BLaER1 treated with 17β-estradiol and CSF1 and Interleukin-3, amounts not matched to agents 10 nM and 100 nM (cell line): ENCODE results near the gene DGKI.

Experiments used
- H3K27ac ChIP-seq, 11 experiments: shearing (Covaris generic); formaldehyde crosslinking; 2 replicates each; pipeline ENCODE4 v1.8.1; 2022
- H3K27me3 ChIP-seq, 11 experiments: shearing (Covaris generic); formaldehyde crosslinking; 2 replicates each; pipeline ENCODE4 v1.8.1; 2022
- H3K36me3 ChIP-seq, 11 experiments: shearing (Covaris generic); formaldehyde crosslinking; 2 replicates each; pipeline ENCODE4 v1.8.1; 2022
- H3K4me1 ChIP-seq, 10 experiments: shearing (Covaris generic); formaldehyde crosslinking; 2 replicates each; pipeline ENCODE4 v1.8.1; 2022
- H3K4me2 ChIP-seq, 11 experiments: shearing (Covaris generic); formaldehyde crosslinking; 2 replicates each; pipeline ENCODE4 v1.8.1; 2022
- H3K4me3 ChIP-seq, 10 experiments: shearing (Covaris generic); formaldehyde crosslinking; 2 replicates each; pipeline ENCODE4 v1.8.1; 2022
- H3K9ac ChIP-seq, 11 experiments: shearing (Covaris generic); formaldehyde crosslinking; 2 replicates each; pipeline ENCODE4 v1.8.1; 2022
- H3K9me3 ChIP-seq, 11 experiments: shearing (Covaris generic); formaldehyde crosslinking; replicated peaks in 1 of 11; 2 replicates each; pipeline ENCODE4 v1.8.1; 2022
- H4K20me1 ChIP-seq, 11 experiments: shearing (Covaris generic); formaldehyde crosslinking; 2 replicates each; pipeline ENCODE4 v1.8.1; 2022
- Cebpa-rat ChIP-seq, 11 experiments: shearing (Covaris generic); IDR thresholded peaks; 2 replicates each; pipeline ENCODE4 v1.8.1; 2022

The DGKI gene

DNA sequence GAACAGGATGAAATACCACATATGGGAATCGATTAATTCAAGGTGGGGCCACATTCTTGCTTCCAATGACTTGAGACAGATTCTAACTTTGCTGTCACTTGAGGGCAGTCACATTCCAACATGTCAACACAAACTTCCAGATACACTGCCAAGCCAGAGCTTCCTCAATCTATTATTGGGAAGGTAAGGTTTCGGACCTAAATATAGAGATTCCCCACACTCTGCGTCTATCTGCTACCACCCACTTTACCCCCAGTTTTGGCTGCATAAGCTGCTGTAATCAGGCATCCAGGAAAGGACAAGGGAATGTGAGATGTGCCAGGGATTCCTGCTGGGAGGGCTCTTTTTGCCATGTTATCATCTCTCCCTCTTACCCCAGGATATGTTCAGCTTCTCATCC is 20.5 kb upstream of the DGKI start:
- no peak overlapping the region for H3K27ac ChIP-seq
- peaks cover 22 to 35% (median 27%) of the 10 kb centered on the region in 11 experiments for H3K9me3 ChIP-seq
- H3K9ac ChIP-seq, result no peak overlapping the region
- peaks cover 2 to 23% (median 4%) of the 10 kb centered on the region in 10 experiments; a peak in 19 of 20 replicates for H3K4me1 ChIP-seq
- TF ChIP-seq Cebpa-rat (IDR thresholded peaks at IDR 0.05), result no peak
- H3K4me3 ChIP-seq, result no peak overlapping the region
- H4K20me1 ChIP-seq, result no peaks in the 10 kb centered on the region
- H3K4me2 ChIP-seq, result 0 out of 22 replicates have a peak overlapping the region, but pooled peaks of 1 of the 11 experiments have one; percentile 17
- peaks cover 7 to 23% (median 13%) of the 10 kb centered on the region in 11 experiments; a peak in 12 of 22 replicates for H3K36me3 ChIP-seq
- H3K27me3 ChIP-seq, result no peaks in the 10 kb centered on the region

DNA sequence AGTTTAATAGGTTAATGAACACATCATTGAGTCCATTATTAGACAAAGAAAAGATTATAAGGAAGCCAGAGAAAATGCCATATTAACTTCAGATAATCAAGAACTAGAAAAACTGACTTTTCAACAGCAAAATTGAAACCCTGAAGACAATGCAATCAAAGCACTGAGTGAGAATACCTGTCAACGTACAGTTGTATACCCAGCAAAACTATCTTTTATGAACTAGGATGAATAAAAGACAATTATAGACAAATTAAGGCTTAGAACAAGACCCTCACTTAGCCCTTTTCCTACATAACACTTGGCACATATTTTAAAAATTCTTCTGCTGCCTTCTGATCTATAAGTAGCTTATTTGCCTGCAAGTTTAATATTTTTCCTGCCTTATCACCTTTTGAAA is 19.0 kb upstream of the DGKI start:
- no peak for TF ChIP-seq Cebpa-rat (IDR thresholded peaks at IDR 0.05)
- Histone ChIP-seq H3K4me2 (no peak overlapping the region), H3K36me3 (peaks cover 7 to 23% (median 13%) of the 10 kb centered on the region in 11 experiments; a peak in 12 of 22 replicates)

DNA sequence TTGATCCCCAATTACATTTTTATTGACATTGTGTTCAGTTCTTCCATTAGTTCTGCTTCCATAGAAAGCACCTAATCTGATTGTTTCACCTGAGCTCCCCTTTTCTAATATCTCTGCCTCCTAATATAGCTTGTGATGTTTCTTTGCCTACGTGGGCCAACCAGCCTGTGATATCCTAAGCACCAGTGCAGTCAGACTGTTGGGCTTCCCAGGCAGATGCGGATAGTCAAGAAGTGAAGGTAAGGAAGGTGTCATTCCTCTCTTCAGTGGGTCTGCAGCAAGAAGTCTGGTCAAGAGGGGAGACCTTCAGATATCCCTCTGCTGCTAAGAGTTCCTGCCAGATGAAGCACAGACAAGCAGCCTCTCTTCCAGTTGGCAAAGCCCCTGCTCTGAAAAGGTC is 16.2 kb upstream of the DGKI start:
- Histone ChIP-seq H3K36me3 (peaks cover 7 to 23% (median 13%) of the 10 kb centered on the region in 11 experiments; a peak in 12 of 22 replicates), H3K4me2 (peak overlapping the region in 3 of 11 experiments; percentile 3 to 40 (median 28); a peak in 4 of 22 replicates), H3K4me1 (peaks cover 0 to 22% (median 0%) of the 10 kb centered on the region in 10 experiments; a peak in 5 of 20 replicates), H4K20me1 (no peaks in the 10 kb centered on the region), H3K27me3 (no peaks in the 10 kb centered on the region), H3K4me3 (no peak overlapping the region), H3K9ac (no peak overlapping the region), H3K27ac (no peak overlapping the region), H3K9me3 (peaks cover 21 to 31% (median 23%) of the 10 kb centered on the region in 11 experiments)
- no peak for TF ChIP-seq Cebpa-rat (IDR thresholded peaks at IDR 0.05)

More for the DNA sequence above, 19.0 kb upstream of the DGKI start:
- no peaks in the 10 kb centered on the region for H3K27me3 ChIP-seq
- no peak overlapping the region for H3K27ac ChIP-seq
- peaks cover 0 to 22% (median 0%) of the 10 kb centered on the region in 10 experiments; a peak in 5 of 20 replicates for H3K4me1 ChIP-seq
- H3K9me3 ChIP-seq, result peaks cover 22 to 35% (median 27%) of the 10 kb centered on the region in 11 experiments
- no peaks in the 10 kb centered on the region for H4K20me1 ChIP-seq
- no peak overlapping the region for H3K9ac ChIP-seq
- H3K4me3 ChIP-seq, result 0 out of 20 replicates have a peak overlapping the region, but pooled peaks of 1 of the 10 experiments have one; percentile 10

DNA sequence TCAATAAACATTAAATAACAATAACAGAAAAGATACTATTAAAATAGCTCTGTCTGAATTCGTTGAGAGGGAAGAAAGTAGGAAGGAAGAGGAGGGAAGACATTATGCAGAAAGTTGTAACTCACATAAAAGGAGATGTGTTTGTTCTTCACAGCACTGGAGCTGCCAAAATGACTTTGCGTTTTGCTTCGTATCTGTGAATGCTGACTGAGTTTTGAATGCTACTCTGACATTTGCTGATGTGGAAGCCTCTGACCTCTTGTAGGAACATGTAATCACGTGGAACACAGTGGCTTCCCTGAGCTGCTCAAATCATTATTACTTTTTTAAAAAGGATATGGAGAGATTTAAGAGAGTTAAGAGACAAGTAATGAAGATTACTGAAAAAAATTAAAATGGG is 15.6 kb upstream of the DGKI start:
- H3K9ac ChIP-seq, result no peak overlapping the region
- H3K27ac ChIP-seq, result no peak overlapping the region
- peaks cover 20 to 28% (median 23%) of the 10 kb centered on the region in 11 experiments for H3K9me3 ChIP-seq
- H3K36me3 ChIP-seq, result peaks cover 7 to 23% (median 9%) of the 10 kb centered on the region in 11 experiments; a peak in 12 of 22 replicates
- no peak for TF ChIP-seq Cebpa-rat (IDR thresholded peaks at IDR 0.05)
- H3K4me3 ChIP-seq, result no peak overlapping the region
- H3K27me3 ChIP-seq, result no peaks in the 10 kb centered on the region
- peak overlapping the region in 2 of 11 experiments; percentile 7 to 28; a peak in 4 of 22 replicates for H3K4me2 ChIP-seq
- no peaks in the 10 kb centered on the region for H4K20me1 ChIP-seq
- peaks cover 0 to 18% (median 0%) of the 10 kb centered on the region in 10 experiments; a peak in 5 of 20 replicates for H3K4me1 ChIP-seq

DNA sequence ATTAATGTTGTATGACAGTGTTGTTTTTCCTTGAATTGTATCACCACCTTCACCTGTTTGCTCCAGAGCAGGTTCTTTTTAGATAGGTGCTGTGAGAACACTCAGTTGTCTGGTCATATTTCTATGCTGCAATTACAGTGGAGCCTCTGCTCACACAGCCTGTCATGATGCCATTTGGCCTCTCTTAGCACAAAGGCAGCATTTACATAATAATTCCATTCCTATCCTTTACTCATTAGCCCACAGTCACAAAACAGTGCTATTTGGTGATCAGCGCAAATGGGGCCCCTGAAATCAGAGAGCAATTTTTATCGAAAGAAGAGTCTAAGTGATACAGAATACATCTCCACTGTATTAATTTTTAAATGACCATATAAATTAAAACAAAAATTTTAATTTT is 13.8 kb upstream of the DGKI start:
- TF ChIP-seq Cebpa-rat (IDR thresholded peaks at IDR 0.05), result no peak
- no peak overlapping the region for H3K9ac ChIP-seq
- no peak overlapping the region for H3K4me3 ChIP-seq
- no peaks in the 10 kb centered on the region for H4K20me1 ChIP-seq
- H3K27ac ChIP-seq, result no peak overlapping the region
- peaks cover 0 to 15% (median 0%) of the 10 kb centered on the region in 10 experiments; a peak in 5 of 20 replicates for H3K4me1 ChIP-seq
- H3K4me2 ChIP-seq, result no peak overlapping the region
- H3K36me3 ChIP-seq, result peaks cover 0 to 9% (median 5%) of the 10 kb centered on the region in 11 experiments; a peak in 5 of 22 replicates
- H3K27me3 ChIP-seq, result no peaks in the 10 kb centered on the region
- peaks cover 2 to 10% (median 9%) of the 10 kb centered on the region in 11 experiments for H3K9me3 ChIP-seq

DNA sequence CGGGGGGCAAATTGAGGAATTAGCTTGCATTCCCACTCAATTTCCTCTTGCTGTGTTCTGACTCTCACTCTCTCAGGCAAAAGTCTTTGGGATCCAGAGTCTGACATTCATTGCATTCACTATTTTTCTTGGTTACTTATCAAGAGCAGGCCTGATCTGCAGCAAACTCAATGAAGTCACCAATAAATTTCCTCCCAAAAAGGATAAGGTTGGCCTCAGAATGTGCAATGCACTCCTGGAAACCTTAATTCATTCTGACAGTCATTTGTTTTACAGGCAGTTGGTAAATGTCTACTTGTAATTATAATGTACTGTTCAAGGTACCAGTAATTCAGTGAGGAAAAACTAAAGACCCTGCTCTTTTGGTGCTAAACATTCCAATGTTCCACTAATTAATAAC is 6.3 kb upstream of the DGKI start:
- Histone ChIP-seq H3K4me1 (peaks cover 0 to 3% (median 0%) of the 10 kb centered on the region in 10 experiments; a peak in 5 of 20 replicates), H3K36me3 (no peaks in the 10 kb centered on the region), H3K4me2 (no peak overlapping the region), H3K27me3 (peaks cover 4 to 10% (median 8%) of the 10 kb centered on the region in 11 experiments; a peak in 19 of 22 replicates), H3K9ac (no peak overlapping the region), H3K9me3 (peaks cover 0 to 6% (median 0%) of the 10 kb centered on the region in 11 experiments; a peak in 1 of 22 replicates), H4K20me1 (no peaks in the 10 kb centered on the region), H3K27ac (no peak overlapping the region), H3K4me3 (no peak overlapping the region)
- TF ChIP-seq Cebpa-rat (IDR thresholded peaks at IDR 0.05), result no peak

DNA sequence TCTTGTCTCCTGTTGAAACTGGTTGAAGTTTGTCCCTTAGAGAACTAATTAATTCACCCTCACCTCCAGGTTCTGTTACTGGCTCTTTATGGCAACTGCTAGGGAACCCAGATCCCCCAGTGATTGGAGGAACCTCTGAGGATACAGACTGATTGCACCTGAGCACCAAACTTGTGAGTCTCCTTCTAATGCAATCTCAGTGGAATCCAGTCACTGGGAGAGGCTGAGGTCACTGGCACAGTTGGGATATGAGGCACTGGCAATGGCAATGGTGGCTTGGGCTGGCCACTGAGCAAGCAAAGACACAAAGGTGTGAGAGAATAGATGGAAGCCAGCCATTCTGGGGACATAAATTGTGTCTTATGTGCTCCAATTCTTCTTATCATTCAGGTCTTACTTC is 5.3 kb upstream of the DGKI start:
- no peaks in the 10 kb centered on the region for H3K36me3 ChIP-seq
- H4K20me1 ChIP-seq, result no peaks in the 10 kb centered on the region
- H3K9me3 ChIP-seq, result peaks cover 0 to 6% (median 0%) of the 10 kb centered on the region in 11 experiments; a peak in 1 of 22 replicates
- peaks cover 14 to 20% (median 18%) of the 10 kb centered on the region in 11 experiments for H3K27me3 ChIP-seq
- no peak for TF ChIP-seq Cebpa-rat (IDR thresholded peaks at IDR 0.05)
- no peak overlapping the region for H3K4me3 ChIP-seq
- peaks cover 4 to 12% (median 8%) of the 10 kb centered on the region in 10 experiments; a peak in 18 of 20 replicates for H3K4me1 ChIP-seq
- no peak overlapping the region for H3K4me2 ChIP-seq
- H3K27ac ChIP-seq, result no peak overlapping the region
- H3K9ac ChIP-seq, result no peak overlapping the region

DNA sequence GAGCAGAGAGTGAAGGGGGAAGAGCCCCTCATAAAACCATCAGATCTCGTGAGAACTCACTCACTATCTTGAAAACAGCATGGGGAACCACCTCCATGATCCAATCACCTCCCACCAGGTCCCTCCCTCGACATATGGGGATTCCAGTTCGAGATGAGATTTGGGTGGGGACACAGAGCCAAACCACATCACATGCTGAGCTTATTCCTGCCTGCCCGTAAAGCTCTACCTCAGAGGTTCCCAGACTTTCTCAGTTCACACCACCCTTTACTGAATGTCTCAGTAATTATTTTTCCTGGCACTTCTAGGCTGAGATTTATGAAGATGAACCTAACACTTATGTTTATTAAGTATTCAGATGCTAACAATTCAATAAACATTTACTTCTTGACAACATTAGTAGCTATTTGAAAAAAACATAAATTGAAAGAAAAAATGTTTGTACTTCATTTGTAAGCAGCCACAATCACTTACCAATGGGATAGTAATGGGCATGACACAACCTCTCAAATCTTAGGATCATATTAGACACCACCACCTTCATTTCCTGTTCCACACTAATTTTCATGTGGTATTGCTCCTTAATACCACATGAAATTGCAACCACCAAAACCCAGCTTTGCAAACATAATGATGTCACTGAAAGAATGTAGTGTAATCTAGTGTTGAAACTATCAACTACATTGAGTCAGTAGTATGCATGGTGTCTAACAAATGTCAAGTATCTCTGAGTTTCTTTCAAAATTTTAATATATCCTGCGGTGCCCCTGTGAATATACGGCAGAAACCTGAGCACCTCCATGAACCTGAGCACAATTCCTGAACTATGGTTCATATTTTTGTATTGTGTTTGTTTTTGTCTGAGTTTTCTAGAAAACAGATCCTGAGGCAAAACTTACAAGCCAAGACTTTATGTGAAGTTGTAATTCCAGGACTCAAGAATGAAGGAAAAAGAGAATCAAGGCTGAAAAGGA is 4.5 kb upstream of the DGKI start:
- H4K20me1 ChIP-seq, result no peaks in the 10 kb centered on the region
- H3K4me3 ChIP-seq, result no peak overlapping the region
- no peak overlapping the region for H3K9ac ChIP-seq
- no peak for TF ChIP-seq Cebpa-rat (IDR thresholded peaks at IDR 0.05)
- H3K4me1 ChIP-seq, result peaks cover 11 to 20% (median 16%) of the 10 kb centered on the region in 10 experiments
- H3K4me2 ChIP-seq, result no peak overlapping the region
- H3K27me3 ChIP-seq, result peaks cover 22 to 28% (median 26%) of the 10 kb centered on the region in 11 experiments
- H3K36me3 ChIP-seq, result no peaks in the 10 kb centered on the region
- peaks cover 0 to 6% (median 0%) of the 10 kb centered on the region in 11 experiments; a peak in 1 of 22 replicates for H3K9me3 ChIP-seq
- H3K27ac ChIP-seq, result no peak overlapping the region

DNA sequence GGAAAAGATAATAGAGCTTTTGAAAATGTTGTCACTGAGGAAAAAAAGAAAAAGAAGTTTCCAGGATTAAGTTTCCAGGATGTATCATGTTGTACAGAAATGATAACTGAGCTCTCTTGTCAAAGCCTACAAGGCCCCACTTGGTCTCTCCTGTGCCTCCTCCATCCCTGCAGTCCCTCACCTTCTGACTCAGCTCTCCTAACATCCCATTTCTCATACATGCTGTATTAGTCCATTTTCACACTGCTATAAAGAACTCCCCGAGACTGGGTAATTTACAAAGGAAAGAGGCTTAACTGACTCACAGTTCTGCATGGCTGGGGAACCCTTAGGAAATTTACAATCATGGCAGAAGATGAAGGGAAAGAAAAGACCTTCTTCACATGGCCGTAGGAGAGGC is 3.8 kb upstream of the DGKI start:
- peaks cover 29 to 35% (median 33%) of the 10 kb centered on the region in 11 experiments for H3K27me3 ChIP-seq
- H3K4me1 ChIP-seq, result peaks cover 18 to 27% (median 23%) of the 10 kb centered on the region in 10 experiments
- TF ChIP-seq Cebpa-rat (IDR thresholded peaks at IDR 0.05), result no peak
- no peak overlapping the region for H3K27ac ChIP-seq
- no peak overlapping the region for H3K4me3 ChIP-seq
- no peak overlapping the region for H3K9ac ChIP-seq
- H3K9me3 ChIP-seq, result peaks cover 0 to 6% (median 0%) of the 10 kb centered on the region in 11 experiments; a peak in 1 of 22 replicates
- no peak overlapping the region for H3K4me2 ChIP-seq
- H4K20me1 ChIP-seq, result no peaks in the 10 kb centered on the region
- H3K36me3 ChIP-seq, result no peaks in the 10 kb centered on the region
